Amygdala (tissue), 56 donors: ENCODE measurements around the gene GINS2.

Source experiments
- DNase-seq, 56 donors: peaks; one replicate each; lab custom pipeline; 2025; lab: John Stamatoyannopoulos, UW

GINS2 gene

GRCh38 chr16:85673529-85674417, 15.0 kb downstream of the GINS2 start:
- DNase-seq: peak in 9 of 56 donors; percentile 9 to 41 (median 17)

- no peak for DNase-seq
Observed at GRCh38 chr16:85670840-85671239, 17.9 kb downstream of the GINS2 start.

- DNase-seq: no peak
Observed at GRCh38 chr16:85668676-85669424, 19.9 kb downstream of the GINS2 start.

- DNase-seq: no peak
Observed at GRCh38 chr16:85667841-85668413, 20.8 kb downstream of the GINS2 start.

GRCh38 chr16:85667261-85667660, 21.5 kb downstream of the GINS2 start:
- DNase-seq: no peak

GRCh38 chr16:85665929-85666328, 22.8 kb downstream of the GINS2 start:
- DNase-seq: peak in 6 of 56 donors; percentile 16 to 65 (median 36)

- no peak for DNase-seq
Observed at GRCh38 chr16:85665373-85665740, 23.4 kb downstream of the GINS2 start.

GRCh38 chr16:85664580-85665372, 24.0 kb downstream of the GINS2 start:
- no peak for DNase-seq

- DNase-seq: no peak
Observed at GRCh38 chr16:85663891-85664321, 24.8 kb downstream of the GINS2 start.

GRCh38 chr16:85662976-85663830, 25.6 kb downstream of the GINS2 start:
- DNase-seq: no peak

- DNase-seq: no peak
Observed at GRCh38 chr16:85662482-85662812, 26.3 kb downstream of the GINS2 start.

GRCh38 chr16:85661740-85662481, 26.8 kb downstream of the GINS2 start:
- no peak for DNase-seq

GRCh38 chr16:85660843-85661739, 27.7 kb downstream of the GINS2 start:
- no peak for DNase-seq

- DNase-seq: peak in 42 of 56 donors; percentile 7 to 81 (median 46)
Observed at GRCh38 chr16:85659805-85660511, 28.8 kb downstream of the GINS2 start.

GRCh38 chr16:85659336-85659735, 29.4 kb downstream of the GINS2 start:
- no peak for DNase-seq

GRCh38 chr16:85658504-85659326, 30.0 kb downstream of the GINS2 start:
- no peak for DNase-seq
